GM18861 (cell line): ENCODE data around the gene LINS1.
A peak's percentile ranks its signal among the peaks of the same experiment; 100 is the strongest.

Experiments used
- ATAC-seq: cut with Tn5 transposase; IDR thresholded peaks from one replicate; pipeline ENCODE4 v1.9.1; 2021; ENCODE audit not compliant: unreplicated experiment

LINS1 gene

DNA sequence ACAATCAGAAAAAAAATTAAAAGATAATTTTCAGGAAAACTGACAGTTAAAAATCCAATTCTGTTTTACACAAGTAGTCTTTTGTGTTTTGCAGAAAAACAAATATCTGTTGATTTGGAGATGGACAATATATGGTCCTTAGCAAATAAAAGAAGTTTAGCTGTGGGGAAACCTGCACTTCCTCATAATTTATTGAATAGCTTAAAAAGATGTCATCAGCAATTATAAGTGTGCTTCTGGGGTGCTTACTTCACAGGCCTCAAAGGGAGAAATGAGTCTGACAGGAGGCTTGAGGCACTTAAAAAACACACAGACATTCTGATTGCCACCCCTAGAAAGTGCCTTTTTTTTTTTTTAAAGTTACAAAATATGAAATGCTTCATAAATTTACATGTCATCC, 41.7 kb downstream of the LINS1 start:
- ATAC-seq: no peak

DNA sequence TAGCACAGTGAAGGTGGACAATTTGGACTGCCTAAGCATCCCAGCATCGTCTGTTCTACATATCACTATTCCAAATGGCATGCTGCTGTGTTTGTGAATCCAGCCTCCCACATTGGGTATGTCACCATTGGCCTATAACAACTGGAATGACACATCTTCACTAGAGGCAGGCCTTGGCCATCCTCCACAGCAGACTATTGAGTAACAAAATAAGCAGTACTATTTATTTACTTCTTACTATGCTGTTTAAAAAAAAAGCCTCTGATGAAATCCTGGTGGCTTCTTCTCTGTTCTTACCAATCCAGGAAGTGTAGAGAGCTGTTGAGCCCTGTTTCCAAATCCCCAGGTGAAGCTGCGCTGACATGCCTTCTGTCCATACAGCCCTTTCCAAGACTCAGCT, 42.7 kb downstream of the LINS1 start:
- no peak for ATAC-seq

DNA sequence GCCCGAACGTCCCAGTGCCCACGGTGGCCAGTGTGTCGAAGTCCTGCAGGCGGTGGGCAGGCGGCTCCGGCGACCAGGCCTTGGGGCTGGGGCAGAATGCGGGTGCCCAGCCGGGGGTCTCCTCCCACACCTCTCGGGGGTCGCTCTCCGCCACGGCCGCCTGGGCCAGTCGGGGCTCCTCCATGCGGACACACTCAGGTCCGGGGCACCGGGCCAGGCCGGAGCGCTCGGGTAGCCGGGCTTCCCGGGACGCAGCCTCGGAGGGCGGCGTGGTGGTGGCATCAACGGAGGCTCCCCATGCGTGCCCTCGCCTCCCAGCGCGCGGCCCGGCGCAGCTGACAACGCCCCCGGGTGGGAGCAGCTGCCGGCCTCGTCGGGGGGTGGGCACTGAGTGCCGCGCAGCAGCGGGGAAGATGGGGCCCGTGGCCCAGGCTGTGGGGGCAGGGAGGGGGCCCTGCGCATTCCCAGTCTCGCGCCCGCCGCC, 43.2 kb downstream of the LINS1 start:
- no peak for ATAC-seq

DNA sequence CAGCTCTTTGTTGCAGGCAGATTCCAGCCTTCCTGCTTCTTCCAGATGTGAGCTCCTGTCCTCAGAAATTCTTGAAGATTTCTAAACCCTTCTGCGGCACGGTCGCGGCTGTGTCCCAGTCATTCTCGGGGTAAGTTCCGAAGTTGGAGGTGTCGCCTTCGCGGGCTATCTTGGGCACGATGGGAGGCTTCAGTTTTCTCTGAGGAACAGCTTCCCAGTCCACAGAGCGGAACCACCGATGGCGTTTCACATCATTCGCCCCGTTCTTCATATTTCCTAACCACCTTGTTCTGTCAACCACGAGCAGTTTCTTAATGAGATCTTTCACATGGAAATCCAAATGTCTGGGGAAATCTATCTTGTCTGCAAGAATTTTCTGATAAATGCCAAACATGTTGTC, 48.5 kb downstream of the LINS1 start:
- ATAC-seq: no peak

DNA sequence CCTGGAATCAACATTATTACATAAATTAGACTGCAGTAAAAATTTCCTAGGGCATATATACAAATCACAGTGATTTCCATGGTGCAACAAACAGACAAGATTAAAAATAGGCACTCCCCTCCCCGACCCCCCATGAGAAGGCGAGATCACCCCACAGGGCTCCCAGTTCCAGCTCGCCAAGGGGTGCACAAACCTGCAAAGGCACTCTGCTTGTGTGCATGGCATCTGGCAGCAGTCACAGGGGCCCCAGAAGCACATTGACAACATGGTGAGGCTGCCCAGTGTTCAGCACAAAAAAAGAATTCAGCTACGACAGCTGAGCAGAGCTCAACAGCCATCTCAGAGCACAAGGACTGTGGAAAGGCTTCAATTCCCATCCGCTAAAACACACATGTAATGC, 54.0 kb downstream of the LINS1 start:
- ATAC-seq: no peak

DNA sequence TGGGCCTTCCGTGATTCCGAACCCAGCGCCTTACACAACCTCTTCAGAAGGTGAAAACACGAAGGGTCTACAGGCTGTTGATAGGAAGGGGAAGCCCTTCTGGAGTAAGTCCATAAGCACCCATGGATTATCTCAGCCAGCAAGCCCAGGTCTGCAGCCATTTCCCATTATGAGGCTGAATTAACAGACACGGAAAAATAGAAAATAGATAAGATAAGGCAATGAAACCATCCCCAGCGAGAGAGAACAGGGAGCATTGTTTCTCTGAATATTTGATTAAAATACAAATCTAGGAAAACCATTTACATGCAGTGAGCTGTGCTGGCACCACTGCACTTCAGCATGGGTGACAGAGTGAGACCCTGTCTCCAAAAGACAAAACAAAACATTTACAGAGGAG, 57.0 kb downstream of the LINS1 start:
- ATAC-seq: no peak

DNA sequence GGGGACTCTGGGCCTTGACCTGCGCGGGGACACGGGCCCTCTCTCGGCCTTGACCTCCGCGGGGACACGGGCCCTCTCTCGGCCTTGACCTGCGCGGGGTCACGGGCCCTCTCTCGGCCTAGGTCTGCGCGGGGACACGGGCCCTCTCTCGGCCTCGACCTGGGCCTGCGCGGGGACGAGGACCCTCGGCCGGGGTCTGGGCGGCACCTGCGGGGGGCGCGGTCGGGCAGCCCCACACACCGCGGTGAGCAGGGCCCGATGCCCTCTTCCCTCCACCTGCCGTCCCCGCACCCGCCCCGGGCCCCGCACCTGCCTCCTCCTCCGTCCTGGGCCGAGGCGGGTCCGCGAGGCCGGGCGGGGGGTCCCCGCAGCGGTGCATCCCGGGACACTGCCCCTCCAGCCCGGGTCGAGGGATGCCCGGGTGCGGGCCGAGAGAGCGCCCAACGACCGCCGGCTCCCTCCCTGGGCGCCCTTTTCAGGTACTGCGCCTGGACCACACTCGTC, 57.6 kb downstream of the LINS1 start:
- no peak for ATAC-seq

DNA sequence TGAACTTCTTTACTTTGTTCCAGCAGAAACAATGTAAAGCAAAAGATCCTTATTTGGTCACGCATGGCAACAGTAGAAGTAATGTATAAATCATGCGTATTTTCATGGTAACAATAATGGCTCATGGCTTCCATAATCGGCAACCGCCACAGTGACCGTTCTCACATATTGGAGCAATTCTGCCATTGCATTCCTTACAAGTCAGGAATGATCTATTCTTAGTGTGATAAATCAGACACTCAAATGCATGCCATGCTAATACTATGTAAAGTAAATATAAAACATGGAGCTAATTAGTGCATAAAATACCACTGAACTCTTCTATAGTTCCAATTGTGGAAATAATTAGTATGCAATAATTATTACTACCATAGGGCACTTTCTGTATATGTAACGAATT, 59.7 kb downstream of the LINS1 start:
- no peak for ATAC-seq

DNA sequence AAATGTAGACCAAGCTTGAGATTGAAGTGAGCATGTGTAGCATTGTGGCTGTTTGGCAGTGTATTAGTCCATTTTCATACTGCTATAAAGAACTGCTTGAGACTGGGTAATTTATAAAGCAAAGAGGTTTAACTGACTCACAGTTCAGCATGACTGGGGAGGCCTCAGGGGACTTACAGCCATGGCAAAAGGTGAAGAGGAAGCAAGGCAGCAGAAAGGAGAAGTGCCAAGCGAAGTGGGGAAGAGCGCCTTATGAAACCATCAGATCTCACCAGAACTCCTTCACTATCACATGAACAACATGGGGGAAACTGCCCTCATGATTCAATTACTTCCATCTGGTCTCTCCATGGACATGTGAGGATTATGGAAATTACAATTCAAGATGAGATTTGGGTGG, 64.7 kb downstream of the LINS1 start:
- peak; percentile 80 for ATAC-seq

DNA sequence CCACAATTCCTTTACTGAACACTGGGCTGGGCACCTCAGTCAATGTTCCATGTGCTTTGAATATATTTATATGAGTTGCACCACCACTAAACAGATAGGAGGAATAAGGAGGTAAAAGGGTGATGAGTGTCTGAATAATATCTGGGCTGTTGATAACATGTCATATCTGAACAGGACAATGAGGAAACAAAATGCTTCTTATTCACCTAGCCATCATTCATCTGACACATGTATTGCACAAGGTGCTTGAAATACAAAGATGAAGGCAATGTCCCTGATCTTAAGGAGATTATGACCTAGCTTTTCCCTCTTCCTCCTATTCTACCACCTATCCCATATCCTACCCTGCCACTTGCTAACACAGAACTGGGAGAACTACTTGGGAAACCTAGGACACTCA, 65.3 kb downstream of the LINS1 start:
- no peak for ATAC-seq

DNA sequence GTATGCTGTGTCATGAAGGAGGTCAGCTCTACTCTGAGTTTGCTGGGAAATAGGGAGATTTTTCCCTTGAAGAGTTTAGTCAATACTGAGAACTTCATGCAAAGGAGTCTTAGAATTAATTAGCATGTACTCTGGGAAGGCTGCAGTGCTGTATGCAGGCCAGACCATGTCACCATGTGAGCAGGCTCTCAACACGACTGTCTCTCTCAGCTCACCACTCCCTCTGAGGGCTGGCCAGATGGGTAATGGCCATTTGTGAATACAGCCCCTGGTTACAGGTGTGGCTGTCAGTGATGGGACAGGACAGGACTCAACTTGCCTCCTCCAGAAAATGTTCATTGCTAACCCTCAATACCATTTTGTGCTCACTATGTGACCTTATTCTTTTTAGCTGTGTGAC, 68.1 kb downstream of the LINS1 start:
- ATAC-seq: no peak

DNA sequence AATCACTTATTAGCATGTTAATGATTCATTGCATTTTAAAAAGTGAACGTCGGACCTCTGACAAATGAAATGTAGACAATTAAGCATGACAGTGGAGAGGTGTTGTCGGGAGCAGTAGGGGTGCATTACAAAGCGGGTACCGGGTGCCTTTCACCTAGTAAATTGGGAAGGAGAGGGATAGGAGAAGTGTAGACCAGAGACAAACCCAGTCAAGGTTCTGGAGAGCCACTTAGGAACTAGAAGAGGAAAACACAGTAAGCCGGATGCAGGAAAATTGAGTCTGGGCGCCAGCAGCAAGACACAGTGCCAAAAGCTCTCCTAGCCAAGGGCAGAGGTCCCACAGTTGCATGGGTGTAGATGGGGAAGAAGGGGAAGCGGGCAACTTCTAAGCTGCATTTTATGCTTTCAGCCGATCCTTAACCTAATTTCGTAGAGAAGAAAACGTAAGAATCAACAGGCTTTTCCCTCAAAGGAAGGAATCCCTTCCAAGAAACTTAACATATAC, 70.1 kb downstream of the LINS1 start:
- no peak for ATAC-seq

DNA sequence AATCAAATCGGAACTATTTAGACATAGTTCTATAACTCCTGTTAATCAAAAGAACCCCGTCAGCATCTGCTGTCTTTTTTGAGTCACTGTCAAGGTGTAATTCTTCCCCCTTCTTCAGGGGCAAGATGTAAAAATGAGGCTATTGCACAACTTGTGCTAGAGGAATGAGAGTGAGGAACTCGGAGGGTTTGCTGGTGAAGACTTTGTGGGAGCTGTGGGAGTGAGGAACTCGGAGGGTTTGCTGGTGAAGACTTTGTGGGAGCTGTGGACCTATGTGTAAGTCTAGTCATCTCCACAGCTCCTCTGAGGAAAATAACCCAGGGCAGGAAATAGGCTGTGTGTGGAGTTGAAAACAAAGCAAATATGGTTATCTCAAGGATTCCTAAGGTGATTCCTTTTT, 70.8 kb downstream of the LINS1 start:
- no peak for ATAC-seq

DNA sequence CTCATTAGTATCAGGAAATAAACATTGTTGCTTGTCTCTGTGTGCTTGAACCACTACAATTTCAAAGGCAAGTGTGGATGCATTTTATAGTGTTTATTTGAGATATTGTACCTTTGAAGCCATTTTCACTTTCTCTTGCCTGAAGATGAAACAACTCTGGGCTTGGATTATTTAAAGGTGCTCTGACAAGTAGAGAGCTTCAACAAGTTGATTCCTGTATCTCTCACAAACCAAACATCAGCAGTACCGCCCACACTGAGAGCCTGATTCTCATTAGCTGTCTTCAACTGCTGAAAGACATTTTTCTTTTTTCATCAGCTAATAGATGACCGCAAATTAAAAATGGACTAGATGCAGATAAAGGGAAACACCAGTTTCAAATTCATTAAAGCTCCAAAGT, 72.4 kb downstream of the LINS1 start:
- ATAC-seq: no peak

DNA sequence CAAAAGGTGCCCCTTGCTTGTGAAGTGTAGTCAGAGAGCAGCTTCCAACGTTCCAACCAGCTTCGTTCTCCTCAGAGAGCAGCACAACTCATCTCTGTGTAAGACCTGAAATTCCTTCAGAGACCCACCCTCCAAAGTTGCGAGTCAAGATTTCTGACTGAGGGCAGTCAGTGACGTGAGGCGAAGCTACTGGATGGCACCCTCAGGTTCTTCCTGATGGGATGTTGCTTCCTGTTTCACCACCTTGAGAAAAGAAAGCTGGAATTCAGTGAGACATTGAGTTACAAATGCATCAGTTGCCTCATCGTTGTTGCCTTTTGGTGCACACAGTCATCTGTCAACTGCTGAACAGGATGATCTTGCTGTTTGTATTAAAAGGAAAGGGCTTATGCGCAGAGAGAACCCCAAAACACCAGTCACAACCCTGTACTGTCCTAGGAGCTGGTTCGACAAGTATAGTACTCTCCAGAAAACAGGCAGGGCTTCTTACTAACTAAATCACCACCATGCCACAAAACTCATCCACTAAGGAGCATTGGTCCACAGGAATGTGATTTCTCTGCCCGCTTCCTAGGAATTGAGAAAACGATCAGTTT, 73.1 kb downstream of the LINS1 start, which contains the start of gene CERS3:
TSS of gene CERS3 (minus strand) at position 118 of the 596 bp plus-strand sequence. CDS start 27,101 bp downstream, outside the sequence.
- ATAC-seq: no peak

DNA sequence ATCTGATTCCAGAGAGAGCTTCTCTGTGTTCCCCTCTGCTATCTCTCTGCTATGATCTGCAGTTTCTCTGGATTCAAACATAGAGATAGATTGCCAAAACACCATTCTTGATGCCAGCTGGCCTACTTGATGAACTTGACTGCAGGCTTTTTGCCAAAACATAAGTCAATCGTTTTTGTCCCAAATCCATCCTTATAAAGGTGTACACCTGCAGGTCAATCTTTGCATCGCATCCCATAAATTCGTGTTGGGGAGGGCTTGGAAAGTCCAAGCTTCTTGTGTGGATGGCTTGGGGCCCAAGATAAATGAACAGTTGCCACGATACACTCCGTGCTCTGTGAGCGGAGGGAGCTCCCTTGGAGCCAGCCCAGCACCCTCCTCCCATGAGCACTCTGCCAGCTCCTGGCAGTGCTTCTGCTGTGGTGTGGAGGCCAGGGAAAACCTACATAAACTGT, 75.9 kb downstream of the LINS1 start:
- no peak for ATAC-seq

DNA sequence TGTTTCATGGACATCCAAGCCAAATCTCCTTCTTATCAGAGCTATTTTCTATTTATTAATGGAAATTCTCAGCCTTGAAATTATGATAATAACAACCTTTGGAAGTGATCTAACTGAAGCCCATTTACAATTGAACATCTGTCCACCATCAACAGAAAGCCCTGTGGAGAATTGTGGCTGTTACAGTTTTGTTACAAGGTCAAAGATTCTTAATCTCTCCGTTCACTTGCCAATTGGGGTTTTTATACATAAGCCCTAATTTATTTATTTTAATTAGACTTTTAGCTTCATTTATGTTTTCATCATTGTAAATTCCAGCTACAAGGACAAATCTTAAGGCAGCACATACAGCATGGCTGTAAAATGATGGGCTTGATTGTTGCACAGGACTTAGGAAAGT, 76.5 kb downstream of the LINS1 start:
- no peak for ATAC-seq

DNA sequence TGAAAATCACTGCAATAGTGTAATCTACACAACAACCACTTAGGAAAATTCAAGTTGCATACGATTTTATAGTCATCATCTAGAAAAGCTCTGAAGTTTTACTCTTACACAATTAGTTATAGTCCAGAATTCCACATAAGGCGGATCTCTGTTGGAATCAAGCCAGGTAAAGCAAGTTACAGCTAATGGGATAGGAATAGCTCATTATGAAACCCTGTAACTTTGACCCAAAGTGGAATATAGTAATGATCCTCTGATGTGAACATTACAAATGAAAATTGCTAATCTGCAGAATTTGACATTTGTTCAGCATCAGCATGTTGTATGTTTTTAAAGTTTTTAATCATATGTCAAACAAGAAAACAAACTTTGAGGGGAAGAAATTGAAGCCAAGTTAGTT, 77.7 kb downstream of the LINS1 start:
- no peak for ATAC-seq

DNA sequence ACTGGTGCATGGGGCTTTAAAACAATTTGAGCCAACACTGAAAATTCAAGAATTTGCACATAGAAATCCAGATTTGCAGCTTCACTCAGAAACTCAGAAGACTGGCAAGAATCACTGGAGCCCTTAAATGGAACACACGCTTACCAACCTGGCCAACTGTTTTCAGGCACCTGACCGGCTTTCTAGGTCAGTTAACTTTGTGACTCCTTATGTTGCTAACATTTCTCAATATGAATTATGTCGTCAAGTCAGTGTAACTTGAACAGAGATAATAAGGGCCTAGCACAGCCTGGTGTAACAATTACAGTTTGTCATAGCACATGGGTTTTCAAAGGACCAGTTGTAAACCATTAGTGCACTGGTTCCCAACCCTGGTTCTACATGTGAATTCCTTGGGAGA, 80.1 kb downstream of the LINS1 start:
- ATAC-seq: no peak

DNA sequence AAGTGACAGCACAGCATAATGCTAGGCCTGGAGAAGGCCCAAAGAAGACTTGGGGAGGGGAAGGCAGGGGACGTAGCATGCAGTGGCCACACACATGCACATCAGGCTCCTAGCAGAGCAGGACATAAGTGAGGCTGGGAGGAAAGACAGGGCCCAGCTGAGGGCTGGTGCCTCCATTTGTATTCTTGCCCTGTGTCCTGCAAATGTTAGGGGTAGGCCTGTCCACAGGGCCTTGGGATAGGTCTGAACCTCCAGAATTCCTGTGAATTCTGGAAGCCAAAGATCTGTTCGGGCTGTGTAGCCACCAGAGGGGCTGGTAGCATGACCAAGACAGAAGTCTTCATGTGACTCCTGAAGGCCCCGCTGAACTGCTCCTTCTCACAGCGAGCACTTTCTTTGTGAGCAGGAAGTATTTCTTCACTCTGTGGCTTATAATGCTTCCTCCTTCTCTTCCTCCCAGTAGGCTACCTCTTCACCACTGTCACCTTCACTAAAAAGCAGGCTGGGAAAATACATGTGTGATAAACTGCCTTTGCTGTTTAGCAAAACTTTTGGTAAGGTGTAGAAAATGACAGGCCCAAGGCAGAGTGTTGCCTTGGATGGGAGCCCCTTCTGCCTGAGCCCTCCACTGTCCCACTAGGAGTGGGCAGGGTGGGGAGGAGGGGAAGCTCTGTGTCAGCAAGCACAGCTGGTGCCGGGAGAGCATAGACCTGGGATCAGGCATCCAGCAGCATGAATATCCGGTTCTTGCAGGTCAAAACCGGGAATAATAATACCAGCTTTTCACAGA, 81.7 kb downstream of the LINS1 start:
- no peak for ATAC-seq

DNA sequence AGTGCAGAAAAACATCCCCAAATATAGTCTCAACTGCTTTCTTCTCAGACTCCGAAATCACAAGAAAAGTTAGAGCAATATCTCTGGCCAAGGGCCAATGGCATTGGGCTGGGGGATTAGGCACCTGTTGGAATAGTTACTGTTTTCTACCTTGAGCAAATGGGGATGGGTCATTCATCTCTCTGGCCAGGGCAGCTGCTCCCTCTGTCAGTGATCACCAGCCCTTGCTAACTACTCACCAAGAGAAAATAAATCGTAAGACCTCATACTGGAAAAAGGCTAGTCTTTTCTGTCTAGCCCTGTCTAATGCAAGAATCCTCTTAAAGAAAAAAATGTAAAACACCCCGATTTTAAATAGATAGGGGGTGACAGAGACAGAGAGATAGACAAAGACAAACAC, 84.1 kb downstream of the LINS1 start:
- no peak for ATAC-seq
